ENCODE measurements around the gene IGBP1.
"Not testable (repeated sequence)": the region's sequence is repeated elsewhere in the genome, so short reads cannot be mapped to it uniquely, and the experiment has no call there.

IGBP1 gene

GRCh38 chrX:70133303-70134115 lies at the start of gene IGBP1:
TSS of gene IGBP1 (plus strand) at chrX:70133447. CDS start at chrX:70133948, 501 bp downstream.
- peak; percentile 77 to 83 for DNase-seq

- DNase-seq, result no peak
These were observed 48.5 kb upstream of the IGBP1 start for GRCh38 chrX:70084592-70085240.

- no peak for DNase-seq
These were observed 45.2 kb upstream of the IGBP1 start for GRCh38 chrX:70087857-70088630.

- DNase-seq, result no peak
These were observed 44.5 kb upstream of the IGBP1 start for GRCh38 chrX:70088751-70089150.

GRCh38 chrX:70089604-70090297 lies 43.5 kb upstream of the IGBP1 start:
- DNase-seq, result no peak

GRCh38 chrX:70092247-70092646 lies 41.0 kb upstream of the IGBP1 start:
- DNase-seq, result no peak

- DNase-seq, result no peak
These were observed 37.2 kb upstream of the IGBP1 start for GRCh38 chrX:70096052-70096451.

- DNase-seq, result no peak
These were observed 28.0 kb upstream of the IGBP1 start for GRCh38 chrX:70105229-70105628.

GRCh38 chrX:70111436-70112026 lies 21.7 kb upstream of the IGBP1 start:
- not testable (repeated sequence) for DNase-seq

GRCh38 chrX:70117738-70118137 lies 15.5 kb upstream of the IGBP1 start:
- no peak for DNase-seq

GRCh38 chrX:70123014-70123413 lies 10.2 kb upstream of the IGBP1 start:
- DNase-seq, result not testable (repeated sequence)

GRCh38 chrX:70124678-70125077 lies 8.6 kb upstream of the IGBP1 start:
- no peak for DNase-seq

GRCh38 chrX:70128071-70128470 lies 5.2 kb upstream of the IGBP1 start:
- no peak for DNase-seq

GRCh38 chrX:70129816-70130215 lies 3.4 kb upstream of the IGBP1 start:
- DNase-seq, result no peak

GRCh38 chrX:70132224-70132623 lies 1.0 kb upstream of the IGBP1 start:
- no peak for DNase-seq

GRCh38 chrX:70132877-70133302 lies 357 bp upstream of the IGBP1 start:
- DNase-seq, result no peak

- no peak for DNase-seq
These were observed 850 bp downstream of the IGBP1 start for GRCh38 chrX:70134116-70134477.

- no peak for DNase-seq
These were observed 5.4 kb downstream of the IGBP1 start for GRCh38 chrX:70138622-70139021.

- no peak for DNase-seq
These were observed 6.5 kb downstream of the IGBP1 start for GRCh38 chrX:70139736-70140135.

GRCh38 chrX:70141373-70141772 lies 8.1 kb downstream of the IGBP1 start:
- DNase-seq, result no peak

GRCh38 chrX:70166601-70167590 lies 33.6 kb downstream of the IGBP1 start:
- DNase-seq, result no peak
